Measurements from ENCODE around the gene GGPS1.

- TF ChIP-seq CTCF (IDR thresholded peaks at IDR 0.05): no peak
- TF ChIP-seq POLR2AphosphoS5 (IDR thresholded peaks at IDR 0.05): no peak
These were observed 23.1 kb downstream of the GGPS1 start for GRCh38 chr1:235351441-235351840.
